ENCODE measurements around the gene POU2F1. TPM values are rescaled to one million over a fixed set of nuclear protein-coding genes. Genes with fewer than 3 reads are reported as not detected.

POU2F1 gene
- total and polyA plus RNA-seq, 2 donors (not counting 3 experiments of a cell fraction or from before 2014, with no cell fraction given): 6.0 to 12.9 TPM

GRCh38 chr1:167450843-167451242 is 230.2 kb downstream of the POU2F1 start:
- no peak for TF ChIP-seq MYC (IDR thresholded peaks at IDR 0.05; ENCODE audit: low read depth, low read length)
- no peak for TF ChIP-seq POLR2AphosphoS5 (IDR thresholded peaks at IDR 0.05; ENCODE audit: insufficient read depth, low read depth, low read length)
- no peak for TF ChIP-seq JUN (IDR thresholded peaks at IDR 0.05; ENCODE audit: borderline replicate concordance, insufficient read depth, insufficient read length, low read depth)
- TF ChIP-seq FOS (IDR thresholded peaks at IDR 0.05; ENCODE audit: borderline replicate concordance, insufficient read depth, low read length): no peak
- TF ChIP-seq GATA2 (IDR thresholded peaks at IDR 0.05; ENCODE audit: insufficient read depth, insufficient read length, low read depth, low read length): no peak
- no peak for TF ChIP-seq CTCF (IDR thresholded peaks at IDR 0.05; ENCODE audit: extremely low read depth in 1 of 2, insufficient read depth in 1 of 2, low read depth in 1 of 2, low read length in 2 of 2)
- Histone ChIP-seq H4K20me1 (replicated peaks; ENCODE audit: control insufficient read depth, extremely low read depth, insufficient read depth, low read length) (no peaks in the 10 kb centered on the region), H3K27me3 (ENCODE audit: control insufficient read depth in 2 of 2, insufficient read depth in 2 of 2, low read length in 2 of 2) (peaks cover 0 to 3% of the 10 kb centered on the region in 2 experiments), H3K4me3 (replicated peaks in 1 of 3; ENCODE audit: insufficient read depth in 1 of 3, low read depth in 1 of 3, low read length in 3 of 3) (no peak overlapping the region), H3K9ac (replicated peaks; ENCODE audit: extremely low read depth, insufficient read depth, low read length) (no peak overlapping the region), H3K79me2 (ENCODE audit: control insufficient read depth, insufficient read depth, low read length) (no peaks in the 10 kb centered on the region), H3K36me3 (ENCODE audit: control insufficient read depth in 2 of 2, extremely low read depth in 1 of 2, insufficient read depth in 2 of 2, low read length in 2 of 2) (no peaks in the 10 kb centered on the region), H3K9me3 (replicated peaks; ENCODE audit: control insufficient read depth, insufficient read depth, low read length) (no peaks in the 10 kb centered on the region), H3K9me1 (replicated peaks; ENCODE audit: control insufficient read depth, extremely low read depth, insufficient read depth, low read length) (no peaks in the 10 kb centered on the region), H3K4me2 (ENCODE audit: insufficient read depth, low read length) (no peak overlapping the region), H2AFZ (ENCODE audit: low read depth, low read length) (no peak overlapping the region), H3K27ac (ENCODE audit: insufficient read depth, low read depth, low read length) (no peak overlapping the region), H3K4me1 (ENCODE audit: control insufficient read depth, extremely low read depth, insufficient read depth, low read length) (peaks cover 5% of the 10 kb centered on the region)
- dilution Hi-C loops (cut with MboI; ENCODE audit: extremely low pct_ligation_motif_present, low sequenced_read_pairs) (no loop called here), intact Hi-C loops (cut with micrococcal nuclease) (no loop called here)
- ChIA-PET CTCF (interaction anchor here (1.0 to 1.5 kb wide), 4 partner anchors 10 to 183 kb away, joined by 3 to 4 read pairs (median 4); no protein-coding TSS in a partner anchor), POLR2A (no interaction called here)
- BruUV-seq (replicated peaks): no TSS peak
- DNase-seq (ENCODE audit: low read depth, low spot score) (no peak), FAIRE-seq (no peak)
